ENCODE measurements around the gene DSCAML1.

Gene DSCAML1

DNA sequence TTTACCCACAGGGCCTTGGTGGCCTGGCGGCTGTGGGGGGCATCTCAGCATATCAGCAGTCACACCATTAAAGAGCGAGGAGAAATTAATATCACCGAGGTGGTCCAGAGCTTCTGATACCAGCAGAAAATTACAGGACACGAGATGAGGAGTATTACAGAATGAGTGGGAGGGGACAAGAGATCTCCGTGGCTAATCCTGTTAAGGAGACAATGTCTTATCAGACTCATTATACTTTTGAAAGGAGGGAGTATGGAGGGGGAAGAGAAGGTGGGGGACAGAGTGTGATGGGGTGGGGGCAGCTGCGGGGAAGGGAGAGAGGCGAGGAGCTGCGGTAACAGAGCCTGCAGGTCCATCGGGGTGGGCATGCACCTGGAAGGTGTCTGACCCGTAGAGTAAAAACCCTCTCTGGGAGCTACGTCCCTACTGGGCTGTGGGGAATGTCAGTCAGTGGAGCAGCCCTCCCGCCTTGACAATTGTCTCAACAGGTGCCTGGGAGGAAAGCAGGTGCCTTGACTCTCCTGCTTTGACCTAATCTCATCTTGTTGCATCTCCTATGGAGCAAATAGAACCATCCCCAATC lies 245.2 kb downstream of the DSCAML1 start:
- DNase-seq (ENCODE audit: low read depth, low spot score) = no peak

DNA sequence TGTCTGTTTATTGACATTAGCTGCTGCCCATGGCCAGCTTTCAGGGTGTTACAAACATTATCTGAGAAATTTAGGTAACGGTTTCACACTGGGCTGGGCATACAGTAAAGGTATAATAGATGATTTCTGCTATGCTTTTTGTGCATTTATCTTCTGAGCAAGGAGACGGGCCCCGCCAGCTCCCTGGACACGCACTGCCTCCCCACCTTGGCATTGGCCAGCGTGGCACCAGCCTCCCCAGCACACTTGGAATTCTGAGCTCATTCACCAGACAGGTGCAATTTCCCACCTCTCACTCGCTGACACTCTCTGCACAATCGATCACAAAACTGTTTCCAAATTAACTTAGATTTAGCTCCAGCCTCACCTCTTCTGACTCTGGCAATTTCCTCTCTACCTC lies 246.6 kb downstream of the DSCAML1 start:
- DNase-seq (ENCODE audit: low read depth, low spot score) = no peak

DNA sequence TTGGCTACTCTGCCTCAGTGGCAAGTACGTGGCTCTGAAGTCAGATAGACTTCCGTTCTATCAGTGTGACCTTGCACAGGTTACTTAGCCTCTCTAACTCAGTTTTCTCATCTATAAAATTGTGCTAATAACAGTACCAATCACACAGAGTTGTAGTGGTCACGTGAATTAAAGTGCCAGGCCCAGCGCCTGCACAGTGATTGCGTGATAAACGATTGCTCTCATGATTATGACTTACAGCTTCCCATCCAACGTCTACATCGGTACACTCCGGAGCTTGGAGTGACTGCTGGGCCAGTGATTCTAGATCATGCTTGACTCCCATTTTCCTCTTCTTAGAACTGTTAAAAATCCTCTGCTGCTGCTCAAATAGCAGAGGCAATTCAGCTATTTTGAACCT lies 247.6 kb downstream of the DSCAML1 start:
- no peak for DNase-seq (ENCODE audit: low read depth, low spot score)

DNA sequence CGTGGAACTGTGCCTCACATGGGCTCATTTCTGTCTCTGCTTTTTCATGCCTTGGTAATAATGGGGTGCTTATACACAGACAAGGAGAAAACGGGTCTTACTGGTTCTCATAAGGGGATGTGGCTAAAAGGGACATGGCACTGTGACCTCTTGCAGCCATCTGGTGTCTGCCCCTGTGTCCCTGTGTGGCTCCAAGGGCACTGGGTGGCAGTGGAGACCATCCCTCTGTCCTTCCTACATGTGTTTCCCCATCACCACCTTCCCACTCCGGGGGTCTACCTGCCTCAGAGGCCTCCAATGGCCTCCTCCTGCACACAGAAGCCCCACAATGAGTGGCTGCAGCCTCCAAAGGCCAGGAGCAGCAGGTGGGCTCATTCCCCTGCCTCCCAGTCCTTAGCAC lies 248.1 kb downstream of the DSCAML1 start:
- no peak for DNase-seq (ENCODE audit: low read depth, low spot score)

DNA sequence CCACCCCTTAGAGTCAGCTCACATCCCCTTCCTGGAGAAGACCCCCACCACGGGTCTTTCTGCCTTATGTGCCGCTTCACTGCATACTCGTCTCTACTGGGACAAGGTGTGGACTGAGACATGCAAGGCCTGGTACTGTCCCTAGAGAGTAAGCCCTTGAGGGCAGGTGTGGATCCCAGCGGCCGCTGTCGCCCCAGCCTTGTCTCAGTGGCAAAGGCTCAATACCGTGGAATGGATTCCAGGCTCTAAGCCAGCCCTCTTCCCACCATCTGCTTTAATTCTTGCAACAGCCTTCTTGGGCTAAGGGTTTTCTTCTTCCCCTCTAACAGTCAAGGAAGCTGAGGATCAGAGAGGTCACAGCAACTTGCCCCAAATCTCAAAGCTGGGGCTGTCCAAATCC lies 249.1 kb downstream of the DSCAML1 start:
- no peak for DNase-seq (ENCODE audit: low read depth, low spot score)

DNA sequence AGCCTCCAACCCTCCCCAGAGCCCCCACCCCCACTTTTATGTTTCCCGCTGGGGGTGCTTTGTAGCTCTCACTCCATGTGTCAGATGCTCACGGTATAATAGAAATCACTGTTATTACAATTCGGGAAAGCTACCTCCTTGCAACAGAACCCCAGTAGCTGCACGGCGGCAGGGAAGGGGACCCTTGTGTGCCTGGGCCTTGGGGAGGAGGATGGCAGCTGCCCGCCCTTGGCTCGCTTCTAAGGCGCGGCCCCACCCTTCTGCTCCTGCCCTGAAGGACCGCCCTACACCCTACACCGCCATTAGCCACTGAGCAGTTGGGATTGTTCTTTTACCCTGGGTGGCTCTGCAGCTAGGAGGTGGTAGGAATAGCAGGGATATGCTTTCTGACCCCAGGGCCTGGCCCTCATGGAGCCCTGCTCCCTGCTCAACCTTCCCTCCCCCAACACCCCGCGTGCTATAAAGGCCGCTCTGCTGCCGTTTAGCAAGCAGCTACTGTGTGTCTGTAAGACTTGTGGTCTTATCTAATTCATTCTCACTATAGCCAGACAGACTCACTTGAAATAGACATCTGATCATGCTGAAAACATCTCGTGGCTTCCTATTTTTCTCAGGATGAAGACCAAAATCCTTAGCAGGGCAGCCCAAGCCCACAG lies 249.7 kb downstream of the DSCAML1 start:
- DNase-seq (ENCODE audit: low read depth, low spot score) = no peak

DNA sequence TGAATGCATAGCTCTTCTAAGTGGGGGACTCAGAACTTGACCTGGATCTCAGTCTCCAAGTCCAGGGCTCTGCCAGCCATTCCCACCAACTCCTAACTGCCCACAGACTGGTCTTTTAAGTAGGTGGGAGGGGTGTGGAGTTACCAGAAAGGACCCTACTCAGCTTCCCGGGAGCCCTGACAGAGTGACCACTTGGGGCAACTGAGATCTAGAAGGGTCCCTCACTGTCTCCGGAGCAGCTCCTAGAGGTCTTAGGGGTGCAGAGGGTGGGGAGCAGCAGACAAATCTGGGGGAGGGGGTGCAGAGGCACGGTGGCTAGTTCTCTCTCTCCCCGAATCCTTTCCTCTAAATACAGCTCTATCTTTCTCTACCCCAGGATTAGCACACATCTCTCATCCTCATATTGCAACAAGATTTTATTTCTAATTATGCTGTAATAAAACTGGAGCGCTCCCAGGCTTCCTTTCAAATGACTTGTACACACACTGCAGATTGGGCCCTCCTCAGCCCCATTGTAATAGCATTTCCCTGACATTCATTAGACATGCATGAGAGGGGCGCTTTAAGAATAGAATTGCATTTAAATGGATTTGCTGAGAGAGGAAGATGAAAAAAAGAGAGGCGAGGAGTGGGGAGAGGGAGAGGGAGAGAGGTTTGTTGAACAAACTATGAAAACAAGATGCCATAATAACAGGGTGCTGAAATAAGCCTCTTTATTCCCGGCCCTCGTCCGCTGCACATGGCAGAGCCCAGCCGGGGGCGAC lies 250.4 kb downstream of the DSCAML1 start:
- no peak for DNase-seq (ENCODE audit: low read depth, low spot score)

DNA sequence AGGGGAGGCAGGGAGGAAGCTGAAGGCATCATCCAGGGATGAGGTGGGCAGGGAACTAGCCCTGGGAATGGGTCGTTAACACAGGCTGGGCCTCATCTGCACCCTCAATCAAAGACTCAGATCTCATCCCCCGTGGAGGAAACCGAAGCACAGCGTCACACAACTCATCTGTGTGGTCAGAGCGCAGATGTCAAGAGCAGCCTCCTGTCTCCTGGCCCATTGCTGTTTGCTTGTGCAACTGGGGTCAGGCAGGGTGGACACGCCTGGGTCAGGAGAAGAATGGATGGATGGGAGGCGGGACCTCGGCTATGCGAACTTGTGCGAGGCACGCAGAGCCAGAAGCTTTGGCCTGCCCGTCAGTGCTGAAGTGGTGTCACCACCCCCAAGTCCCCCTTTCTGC lies 251.3 kb downstream of the DSCAML1 start:
- DNase-seq (ENCODE audit: low read depth, low spot score) = no peak

DNA sequence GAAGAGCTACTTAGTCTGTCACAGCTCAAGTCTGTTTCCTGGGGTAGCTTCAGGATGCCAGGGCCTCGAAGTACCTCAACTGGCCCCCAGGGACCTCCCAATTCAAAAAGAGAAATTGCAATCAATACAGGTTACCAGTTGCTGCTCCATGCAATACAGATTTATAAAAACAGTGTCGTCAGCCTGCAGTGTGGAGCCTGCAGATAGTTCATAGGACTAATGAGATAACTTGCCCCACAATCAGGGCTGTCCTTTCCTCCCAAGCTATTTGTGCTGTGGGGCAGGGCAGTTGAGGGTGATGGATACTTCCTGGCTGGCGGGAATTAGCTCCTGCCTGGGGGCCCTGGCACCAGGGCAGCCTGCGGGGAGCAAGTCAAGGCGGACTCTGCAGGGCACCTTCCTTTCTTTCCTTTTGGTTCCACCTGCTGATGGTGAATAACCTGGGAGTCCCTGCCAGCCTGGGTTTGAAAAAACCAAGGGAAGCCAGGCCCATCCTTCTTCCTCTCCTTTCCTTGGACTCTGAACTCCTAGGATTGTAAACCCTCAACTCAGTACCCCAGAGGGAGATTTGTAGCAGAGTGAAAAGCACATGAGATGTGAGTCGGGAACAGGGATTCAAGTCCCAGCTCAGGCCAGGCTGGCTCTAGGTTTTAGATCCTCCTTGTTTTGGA lies 252.8 kb downstream of the DSCAML1 start:
- DNase-seq (ENCODE audit: low read depth, low spot score) = no peak

DNA sequence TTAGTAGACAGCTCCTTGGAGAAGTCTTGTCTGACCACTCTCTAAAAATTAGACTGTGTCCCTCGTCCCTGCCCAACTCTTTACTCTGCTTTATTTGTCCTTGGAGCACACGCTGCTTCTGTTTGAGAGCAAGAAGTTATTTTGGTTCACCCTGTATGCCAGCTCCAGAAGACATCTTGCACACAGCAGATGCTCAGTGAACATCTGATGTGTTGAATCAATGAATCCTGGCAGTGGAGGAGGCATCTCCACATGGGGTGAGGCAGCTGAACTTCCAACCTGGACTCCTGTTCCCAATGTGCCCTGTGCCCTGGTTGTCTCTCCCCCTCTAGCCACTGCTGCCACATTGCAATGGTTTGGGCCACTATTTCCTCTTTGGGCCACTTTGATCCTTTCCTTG lies 255.8 kb downstream of the DSCAML1 start:
- DNase-seq (ENCODE audit: low read depth, low spot score) = no peak

DNA sequence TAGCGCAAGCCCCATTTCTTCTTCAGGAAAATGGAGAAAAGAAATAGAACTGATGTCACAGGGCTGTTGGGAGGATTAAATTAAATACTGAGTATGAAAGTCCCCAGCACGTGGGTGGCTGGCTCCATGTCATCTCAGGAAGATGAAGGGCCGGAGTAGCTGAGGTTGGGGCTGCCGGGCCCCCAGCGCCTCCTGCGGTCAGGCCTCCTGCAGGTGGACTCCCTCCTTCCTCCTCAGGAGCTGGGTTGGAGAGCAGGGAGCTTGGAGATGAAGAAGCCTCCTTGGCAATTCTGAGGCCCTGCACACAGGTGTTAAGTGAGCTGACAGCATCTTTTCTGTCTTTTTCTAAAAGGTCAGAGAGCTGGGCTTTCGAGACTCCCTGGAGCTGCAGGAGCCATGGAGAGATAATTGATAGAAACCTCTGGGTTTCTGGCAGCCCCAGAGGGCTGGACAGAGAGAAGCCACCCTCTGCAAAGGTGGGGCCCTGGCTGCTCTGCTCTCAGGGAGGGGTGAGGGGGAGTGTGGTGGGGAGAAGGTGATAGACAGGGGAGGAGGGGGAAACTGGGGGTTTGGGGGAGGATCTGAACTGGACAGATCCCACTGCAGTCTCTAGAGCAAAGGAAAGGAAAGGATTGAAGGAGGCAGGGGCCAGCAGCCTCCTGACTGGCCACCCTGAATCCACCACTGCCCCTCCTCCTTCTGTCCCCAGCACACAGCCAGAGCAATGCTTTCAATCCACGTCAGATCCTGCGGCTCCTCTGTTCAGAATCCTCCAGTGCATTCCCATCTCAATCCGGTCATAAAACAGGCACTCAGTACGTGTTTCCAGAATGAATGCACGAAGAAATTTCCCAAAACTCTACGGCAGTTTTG lies 258.5 kb downstream of the DSCAML1 start:
- DNase-seq (ENCODE audit: low read depth, low spot score) = no peak

DNA sequence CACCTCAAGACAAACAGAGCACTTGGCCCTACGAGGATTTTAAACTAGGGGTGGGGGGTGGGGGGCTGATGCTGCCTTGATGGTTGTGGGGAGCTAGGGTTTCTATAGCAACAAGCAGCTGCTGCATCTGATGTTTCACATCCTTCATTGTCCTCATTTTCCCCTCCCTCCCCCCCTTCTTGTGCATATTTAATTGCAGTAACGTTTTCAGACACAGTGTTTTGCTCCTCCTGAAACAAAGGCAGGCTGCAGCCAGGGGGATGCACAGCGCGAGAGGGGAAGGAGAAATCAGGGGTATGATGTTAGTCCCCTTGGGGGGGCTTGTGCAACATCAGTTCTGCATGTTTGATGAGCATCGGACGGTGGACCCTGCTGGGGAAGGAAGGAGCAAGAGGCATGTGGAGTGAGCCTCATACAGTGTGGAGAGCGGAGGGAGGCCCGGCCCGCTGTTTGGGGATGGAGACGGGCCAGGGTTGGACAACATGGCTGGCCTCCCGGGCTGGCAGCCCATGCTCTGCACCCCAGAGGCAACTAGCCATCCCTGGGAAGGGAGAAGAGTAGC lies 261.1 kb downstream of the DSCAML1 start:
- DNase-seq (ENCODE audit: low read depth, low spot score) = no peak

DNA sequence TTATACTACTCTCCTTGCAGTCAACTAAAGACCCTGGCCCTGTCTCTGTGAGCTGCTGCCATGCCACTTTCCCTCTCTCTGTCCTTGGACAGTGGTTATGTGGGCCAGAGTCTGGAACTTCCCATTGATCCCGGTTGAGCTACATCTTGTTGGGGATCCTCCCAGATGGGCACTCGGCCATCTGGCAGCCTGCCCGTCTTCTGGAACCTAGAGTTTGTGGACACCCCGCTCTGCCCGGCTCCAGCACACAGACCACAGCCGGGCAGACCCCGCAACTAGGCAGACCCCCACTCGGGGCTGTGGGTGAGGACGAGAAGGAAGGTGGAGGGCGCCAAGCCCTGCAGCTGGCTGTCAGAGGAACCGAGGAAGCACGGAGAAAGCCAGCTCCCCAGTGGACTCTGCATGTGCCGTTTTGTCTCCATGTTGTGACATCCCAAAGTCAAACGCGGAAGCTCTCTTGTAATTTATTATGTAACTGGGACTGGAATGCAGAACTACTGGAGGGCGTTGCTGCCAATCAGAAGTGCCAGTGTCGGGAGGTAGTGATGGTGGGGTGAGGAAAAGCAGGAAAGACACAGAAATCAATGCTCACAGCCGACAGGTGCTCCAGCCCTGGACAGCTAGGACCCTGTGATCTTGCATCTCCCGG lies 261.7 kb downstream of the DSCAML1 start:
- no peak for DNase-seq (ENCODE audit: low read depth, low spot score)

DNA sequence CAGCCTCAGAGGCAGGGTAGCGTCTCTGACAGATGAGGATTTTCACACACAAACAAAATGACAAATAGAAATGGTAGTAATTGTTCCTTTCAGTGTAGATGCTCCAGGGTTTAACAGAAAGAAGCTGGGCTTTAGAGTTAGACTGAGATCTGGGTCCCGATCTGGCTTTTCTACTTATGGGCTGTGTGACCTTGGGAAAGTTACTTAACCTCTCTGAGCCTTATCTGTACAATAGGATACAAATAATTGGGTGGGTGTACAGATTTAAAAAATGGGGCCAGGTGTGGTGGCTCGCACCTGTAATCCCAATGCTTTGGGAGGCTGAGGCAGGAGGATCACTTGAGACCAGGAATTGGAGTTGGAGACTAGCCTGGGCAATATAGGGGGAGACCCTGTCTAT lies 264.4 kb downstream of the DSCAML1 start:
- DNase-seq (ENCODE audit: low read depth, low spot score) = no peak

DNA sequence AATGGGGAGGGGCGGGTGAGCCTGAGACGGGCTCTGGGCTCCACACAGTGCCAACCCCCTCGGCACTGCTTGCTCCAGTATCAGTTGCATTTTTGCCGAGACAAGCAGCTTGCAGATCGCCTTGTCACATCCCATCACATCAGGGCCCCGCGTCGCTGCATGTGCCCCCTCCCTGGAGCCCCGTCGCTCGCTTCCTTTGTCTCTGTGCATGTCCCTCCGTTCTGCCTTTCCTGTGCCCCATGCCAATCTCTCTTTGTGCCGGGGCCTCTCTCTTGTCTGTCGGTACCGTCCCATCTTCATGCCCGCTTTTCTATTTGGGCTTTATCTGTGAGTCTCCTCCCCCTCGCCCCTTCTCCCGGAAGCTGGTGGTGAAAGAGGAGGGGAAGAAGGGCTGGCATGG lies 267.2 kb downstream of the DSCAML1 start:
- no peak for DNase-seq (ENCODE audit: low read depth, low spot score)

DNA sequence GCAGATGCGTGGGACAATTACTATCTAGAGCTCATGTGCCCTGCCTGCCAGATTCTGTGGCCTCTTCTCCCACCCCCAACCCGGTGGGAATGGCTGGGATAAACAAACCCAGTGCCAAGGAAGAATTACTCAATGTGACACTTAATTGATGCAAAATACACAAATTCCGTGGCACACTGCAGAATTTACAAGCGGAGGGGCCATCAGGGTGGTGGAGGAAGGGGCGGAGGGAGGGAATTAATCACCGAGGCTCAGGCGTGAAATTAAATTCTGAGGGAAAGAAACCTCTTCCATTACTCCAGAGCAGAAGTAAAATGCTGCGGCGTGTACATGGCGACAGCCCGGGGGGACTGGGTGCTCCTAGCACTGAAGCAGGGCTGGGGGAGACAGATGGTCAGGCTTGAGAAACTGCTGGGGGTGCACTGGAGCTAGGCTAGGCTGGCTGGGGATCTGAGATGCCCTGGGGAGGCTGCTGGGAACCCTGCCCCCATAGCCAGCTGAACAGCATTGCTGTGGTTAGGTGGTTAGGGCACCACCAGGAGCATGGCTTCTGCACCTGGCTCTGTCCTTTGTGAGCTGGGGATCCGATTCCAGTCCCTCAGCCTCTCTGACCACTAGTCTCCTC lies 268.8 kb downstream of the DSCAML1 start:
- DNase-seq (ENCODE audit: low read depth, low spot score) = no peak

DNA sequence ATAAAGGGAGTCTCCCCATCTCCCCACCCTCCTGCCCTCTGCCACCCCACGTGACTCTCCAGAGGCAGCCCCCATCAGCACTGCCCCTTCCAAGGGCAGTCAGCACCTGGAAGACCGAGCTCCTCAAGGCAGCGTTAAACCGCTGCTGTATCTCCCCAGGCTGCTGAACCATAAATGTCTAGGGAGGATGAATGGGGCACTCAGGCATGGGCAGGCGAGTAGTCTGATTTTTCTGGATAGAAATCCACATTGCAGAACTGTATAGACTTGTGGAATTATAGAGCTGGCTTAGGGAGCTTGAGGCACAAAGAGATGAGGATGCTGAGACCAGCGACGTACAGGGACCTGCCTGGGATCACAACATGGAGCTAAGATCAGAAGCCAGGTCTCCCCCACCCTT lies 269.7 kb downstream of the DSCAML1 start:
- DNase-seq (ENCODE audit: low read depth, low spot score) = no peak

DNA sequence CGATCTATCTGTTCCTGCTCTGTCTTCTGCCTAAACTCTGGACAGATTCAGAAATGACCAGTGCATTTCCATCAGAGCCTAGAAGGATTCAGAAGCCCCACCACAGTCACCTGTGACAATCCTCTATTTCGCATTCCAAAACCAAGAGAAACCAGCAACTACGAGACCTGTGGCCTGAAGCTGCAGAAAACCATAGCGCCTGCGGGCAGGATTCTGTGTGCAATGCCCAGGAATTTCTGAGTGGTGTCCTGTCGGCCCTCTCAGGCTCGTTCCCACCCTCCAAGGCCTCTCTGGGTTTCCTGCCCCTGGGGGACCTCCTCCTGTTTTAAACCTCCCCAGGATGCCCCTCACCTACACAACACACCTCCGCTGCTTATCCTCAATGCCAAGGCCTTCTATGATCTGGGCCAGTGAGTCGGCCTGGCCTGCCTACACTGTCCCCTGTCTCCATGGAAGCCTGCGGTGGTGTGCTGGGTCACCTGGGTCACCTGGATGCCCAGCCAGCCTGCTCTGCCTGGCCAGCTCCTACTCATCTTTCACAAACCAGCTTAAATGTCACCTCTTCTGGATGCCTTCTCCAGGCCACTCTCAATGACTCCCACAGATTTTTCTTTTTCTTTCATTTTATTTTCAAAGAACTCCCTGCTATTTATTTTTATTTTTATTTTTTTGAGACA lies 271.0 kb downstream of the DSCAML1 start:
- no peak for DNase-seq (ENCODE audit: low read depth, low spot score)

DNA sequence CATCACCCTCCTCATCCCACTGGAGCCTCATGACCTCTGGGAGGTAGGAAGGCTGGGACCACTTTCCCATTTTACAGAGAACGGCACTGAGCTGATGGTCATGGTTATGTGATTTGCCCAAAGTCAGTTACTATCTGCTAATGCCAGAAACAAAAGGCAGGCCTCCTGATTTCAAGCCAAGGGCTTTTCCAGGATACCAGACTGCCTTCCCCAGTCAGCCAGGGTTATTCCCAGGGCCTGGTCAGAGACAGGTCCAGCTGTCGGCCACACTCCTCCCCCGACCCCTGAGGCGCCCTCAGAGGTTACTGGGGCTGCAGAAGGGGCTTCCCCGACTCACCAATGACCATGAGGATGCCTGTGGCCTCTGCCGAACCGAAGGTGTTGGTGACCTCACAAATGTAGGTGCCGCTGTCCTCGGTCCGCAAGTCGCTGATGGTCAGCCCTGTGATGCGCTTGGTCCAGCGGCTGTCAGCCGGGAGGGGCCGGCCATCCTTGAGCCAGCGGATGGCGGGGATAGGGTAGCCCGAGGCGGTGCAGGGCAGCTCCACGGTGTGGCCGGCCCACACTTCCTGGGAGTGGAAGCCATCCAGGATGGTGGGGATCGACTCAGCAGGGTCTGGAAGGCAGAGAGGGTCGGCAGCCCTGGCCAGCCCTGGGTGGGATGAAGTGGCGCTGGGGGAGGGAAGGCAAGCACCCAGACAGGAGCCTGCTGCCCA lies 272.4 kb downstream of the DSCAML1 start:
- no peak for DNase-seq (ENCODE audit: low read depth, low spot score)

All from activated CD4-positive, CD25-positive, alpha-beta regulatory T cell treated with anti-CD3 and anti-CD28 coated beads, Interleukin-2, amount 50 U/mL, for 16 hours (primary cell).